ENCODE results near the gene QSOX2.
A peak's percentile ranks its signal among the peaks of the same experiment; 100 is the strongest.

Gene QSOX2, protein sequence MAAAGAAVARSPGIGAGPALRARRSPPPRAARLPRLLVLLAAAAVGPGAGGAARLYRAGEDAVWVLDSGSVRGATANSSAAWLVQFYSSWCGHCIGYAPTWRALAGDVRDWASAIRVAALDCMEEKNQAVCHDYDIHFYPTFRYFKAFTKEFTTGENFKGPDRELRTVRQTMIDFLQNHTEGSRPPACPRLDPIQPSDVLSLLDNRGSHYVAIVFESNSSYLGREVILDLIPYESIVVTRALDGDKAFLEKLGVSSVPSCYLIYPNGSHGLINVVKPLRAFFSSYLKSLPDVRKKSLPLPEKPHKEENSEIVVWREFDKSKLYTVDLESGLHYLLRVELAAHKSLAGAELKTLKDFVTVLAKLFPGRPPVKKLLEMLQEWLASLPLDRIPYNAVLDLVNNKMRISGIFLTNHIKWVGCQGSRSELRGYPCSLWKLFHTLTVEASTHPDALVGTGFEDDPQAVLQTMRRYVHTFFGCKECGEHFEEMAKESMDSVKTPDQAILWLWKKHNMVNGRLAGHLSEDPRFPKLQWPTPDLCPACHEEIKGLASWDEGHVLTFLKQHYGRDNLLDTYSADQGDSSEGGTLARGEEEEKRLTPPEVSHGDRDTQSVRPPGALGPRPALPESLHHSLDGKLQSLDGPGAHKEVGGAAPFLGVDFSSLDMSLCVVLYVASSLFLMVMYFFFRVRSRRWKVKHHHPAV

DNA sequence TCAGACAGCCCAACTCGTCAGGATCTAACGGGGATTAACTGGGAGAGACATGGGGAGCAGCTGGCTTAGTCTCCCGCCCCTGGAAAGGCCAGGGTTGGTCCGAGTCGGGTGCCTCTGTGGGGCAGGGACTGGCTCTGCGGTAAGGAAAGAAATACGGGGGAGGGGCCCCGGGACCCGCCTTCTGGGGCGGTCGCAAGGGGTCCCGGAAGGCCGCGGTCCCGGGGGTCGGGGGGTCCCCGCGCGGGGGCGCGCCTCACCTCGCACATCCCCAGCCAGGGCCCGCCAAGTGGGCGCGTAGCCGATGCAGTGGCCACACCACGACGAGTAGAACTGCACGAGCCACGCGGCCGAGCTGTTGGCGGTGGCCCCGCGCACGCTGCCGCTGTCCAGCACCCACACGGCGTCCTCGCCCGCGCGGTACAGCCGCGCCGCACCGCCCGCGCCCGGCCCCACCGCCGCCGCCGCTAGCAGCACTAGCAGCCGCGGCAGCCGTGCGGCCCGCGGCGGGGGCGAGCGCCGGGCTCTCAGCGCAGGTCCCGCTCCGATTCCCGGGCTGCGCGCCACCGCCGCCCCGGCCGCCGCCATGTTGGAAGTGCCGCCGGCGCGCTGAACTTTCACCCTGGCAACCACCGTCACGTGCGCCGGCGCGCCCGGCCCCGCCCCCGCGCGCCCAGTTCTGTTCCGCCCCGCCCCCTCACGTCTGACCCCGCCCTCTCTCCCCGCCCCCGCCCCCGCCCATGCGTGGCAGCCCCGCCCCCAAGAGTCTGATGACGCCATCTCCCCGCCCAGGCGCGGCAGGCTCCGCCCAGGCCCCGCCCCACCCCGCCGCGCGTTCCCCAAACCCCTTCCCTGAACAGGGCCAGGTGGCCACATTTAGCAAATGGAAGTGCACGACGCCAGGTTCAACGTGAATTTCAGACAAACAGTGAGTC lies at the start of gene QSOX2:
Gene QSOX2 (minus strand): TSS at position 594 of the 932 bp plus-strand sequence. CDS start 9 bp downstream, at position 585.
- peak; percentile 94 for DNase-seq (ENCODE audit: low spot score)

DNA sequence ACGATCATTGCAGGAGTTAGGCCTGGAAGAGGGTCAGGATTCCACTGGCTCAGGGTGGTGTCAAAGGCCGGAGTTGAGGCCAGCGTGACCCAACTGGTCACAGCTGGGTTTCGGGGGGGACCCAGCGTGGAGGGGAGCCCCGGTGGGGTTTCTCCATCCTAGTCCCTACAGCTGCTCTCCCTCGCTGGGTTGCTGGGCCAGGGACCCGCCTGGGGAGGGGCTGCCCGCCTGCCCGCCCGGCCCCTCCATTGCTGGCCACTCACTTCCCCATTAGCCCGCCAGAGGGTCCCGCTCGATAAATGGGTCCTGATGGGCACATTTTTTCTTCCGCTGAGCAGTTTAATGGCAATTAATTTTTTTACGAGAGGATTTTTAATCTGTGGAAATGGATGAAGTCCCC lies 49.4 kb upstream of the QSOX2 start:
- DNase-seq (ENCODE audit: low spot score): no peak

DNA sequence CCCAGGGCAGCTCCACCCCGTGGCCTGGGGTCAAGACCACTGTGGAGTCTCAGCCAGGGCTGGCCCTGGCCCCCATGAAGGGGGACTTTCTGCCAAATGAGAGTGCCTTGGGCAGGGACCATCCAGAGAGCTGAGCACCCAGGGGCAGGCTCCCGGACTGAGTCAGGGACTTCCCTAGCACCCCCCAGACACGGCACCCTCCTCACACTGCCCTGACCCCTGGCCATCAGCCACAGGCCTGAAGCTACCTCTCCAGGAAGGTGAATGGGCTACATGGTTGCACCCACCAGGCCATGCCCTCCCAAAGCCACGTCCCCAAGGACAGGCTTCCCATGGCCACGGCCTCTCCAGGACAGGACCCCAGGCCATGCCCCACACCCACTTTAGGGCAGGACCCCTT lies 48.8 kb upstream of the QSOX2 start:
- no peak for DNase-seq (ENCODE audit: low spot score)

- no peak for DNase-seq (ENCODE audit: low spot score)
Measured at GRCh38 chr9:136293476-136294077, 48.0 kb upstream of the QSOX2 start.

- no peak for DNase-seq (ENCODE audit: low spot score)
Measured at GRCh38 chr9:136292591-136293448, 47.2 kb upstream of the QSOX2 start.

DNA sequence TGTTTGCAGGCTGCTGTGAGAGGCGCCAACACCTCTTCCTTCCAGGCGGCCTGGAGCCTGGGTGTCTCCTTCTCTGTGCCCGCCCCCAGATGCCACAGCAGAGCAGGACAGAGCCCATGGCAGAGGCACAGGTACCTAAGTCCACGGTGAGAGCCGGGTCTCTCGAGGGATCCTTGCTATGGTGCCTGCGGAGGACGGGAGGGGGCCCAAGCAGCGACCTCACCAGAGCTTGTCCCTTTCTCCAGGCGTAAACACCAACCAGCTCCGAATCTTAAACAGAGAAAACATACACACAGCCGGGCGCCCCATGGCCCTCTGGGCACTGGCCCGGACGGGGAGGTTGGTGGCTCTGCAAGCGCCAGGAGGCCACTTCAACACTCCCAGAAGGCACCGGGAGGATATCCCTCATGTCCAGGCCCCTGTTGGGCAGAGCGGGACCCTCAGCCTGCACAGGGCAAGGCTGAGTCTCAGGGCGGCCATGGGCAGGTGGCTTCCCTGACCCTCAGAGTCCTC lies 46.5 kb upstream of the QSOX2 start:
- no peak for DNase-seq (ENCODE audit: low spot score)

DNA sequence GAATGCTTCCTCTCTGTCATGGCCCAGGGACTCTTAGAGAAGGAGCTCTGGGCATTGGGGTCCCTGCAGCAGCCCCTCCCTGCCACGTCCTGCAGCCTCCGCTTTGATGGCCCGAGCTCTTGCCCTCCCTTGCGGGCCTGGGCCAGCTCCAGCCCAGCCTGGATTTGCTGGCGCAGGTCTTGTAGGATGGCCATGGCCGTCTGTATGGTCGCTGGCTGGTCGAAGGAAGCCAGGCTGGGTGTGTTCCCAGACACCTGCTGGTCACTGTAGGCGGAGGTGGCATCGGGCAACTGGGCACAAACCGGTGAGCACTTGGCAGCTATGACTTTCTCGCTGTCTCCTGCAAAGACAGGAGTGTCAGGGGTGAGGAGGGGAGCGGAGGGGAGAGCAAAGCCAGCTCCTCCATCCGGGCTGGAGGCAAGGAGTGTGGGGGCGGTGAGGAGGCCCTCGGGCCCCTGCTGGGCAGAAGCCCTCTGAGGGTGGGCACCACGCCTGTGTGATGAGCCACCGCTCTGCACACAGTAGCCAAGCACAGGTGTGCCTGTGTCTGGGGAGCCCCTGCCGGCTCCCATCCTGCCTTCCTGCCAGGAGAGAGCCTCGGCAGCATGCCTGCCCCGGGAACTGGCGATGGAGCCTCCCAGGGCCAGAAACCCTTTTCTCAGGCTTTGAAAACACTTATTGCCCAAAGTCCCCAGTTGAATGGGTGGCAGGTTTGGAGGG lies 45.9 kb upstream of the QSOX2 start:
- DNase-seq (ENCODE audit: low spot score): no peak

GRCh38 chr9:136290508-136291000 lies 44.9 kb upstream of the QSOX2 start:
- DNase-seq (ENCODE audit: low spot score): no peak

DNA sequence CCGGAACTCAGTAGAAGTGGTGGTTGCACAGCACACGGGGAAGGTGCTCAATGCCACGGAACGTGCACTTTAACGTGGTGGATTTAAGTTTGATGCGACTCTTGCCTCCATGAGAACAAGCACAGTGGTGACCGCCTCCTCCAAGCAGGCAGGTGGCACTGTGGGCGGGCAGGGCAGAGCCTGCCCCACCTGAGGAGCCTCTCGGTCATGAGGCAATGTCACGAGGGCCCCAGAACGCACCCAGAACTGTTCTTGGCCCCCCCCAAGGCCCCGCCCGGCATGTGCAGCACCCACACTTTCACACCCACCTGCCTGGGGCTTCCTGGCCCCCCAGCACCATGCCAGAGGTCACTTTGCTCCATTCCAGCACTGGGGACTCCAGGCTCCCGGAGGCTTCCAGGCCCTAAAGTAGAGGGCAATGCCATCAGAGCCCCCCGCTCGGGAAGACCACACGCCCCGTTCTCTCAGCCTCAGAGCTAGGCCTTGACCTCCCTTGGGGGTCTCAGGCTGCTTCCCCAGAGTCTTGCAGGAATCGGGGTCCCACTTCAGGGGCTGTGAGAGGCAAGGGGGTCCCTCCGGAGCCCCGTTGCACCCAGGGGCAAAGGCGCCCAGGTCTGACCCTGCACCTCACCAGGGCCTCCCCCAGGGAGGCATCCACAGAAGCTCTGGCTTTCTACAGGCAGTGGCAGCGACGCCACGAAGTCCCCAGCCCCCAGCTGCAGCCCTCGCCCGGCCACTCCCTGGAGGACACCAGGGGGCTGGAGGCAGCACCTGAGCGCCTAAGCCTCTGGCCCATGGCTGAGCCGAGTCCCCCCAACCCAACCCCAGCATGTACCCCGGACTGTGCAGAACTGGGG lies 44.3 kb upstream of the QSOX2 start:
- DNase-seq (ENCODE audit: low spot score): no peak

GRCh38 chr9:136287960-136288753 lies 42.5 kb upstream of the QSOX2 start:
- no peak for DNase-seq (ENCODE audit: low spot score)

DNA sequence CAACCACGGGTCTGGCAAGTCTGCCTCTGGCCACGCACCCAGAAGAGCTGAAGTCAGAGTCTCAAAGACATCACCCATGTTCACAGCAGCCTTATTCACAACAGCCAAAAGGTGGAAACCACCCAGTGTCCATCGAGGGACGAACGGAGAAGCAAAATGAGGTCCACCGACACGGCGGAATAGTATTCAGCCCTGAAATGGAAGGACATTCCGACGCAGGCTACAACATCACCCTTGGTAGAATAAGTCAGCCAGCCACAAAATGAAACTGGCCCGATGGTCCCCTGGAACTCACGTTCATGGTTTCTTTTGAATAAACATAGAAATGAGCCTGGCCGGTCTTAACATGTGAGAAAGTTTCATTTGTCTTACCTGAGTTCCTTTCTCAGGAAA lies 41.4 kb upstream of the QSOX2 start:
- DNase-seq (ENCODE audit: low spot score): no peak

DNA sequence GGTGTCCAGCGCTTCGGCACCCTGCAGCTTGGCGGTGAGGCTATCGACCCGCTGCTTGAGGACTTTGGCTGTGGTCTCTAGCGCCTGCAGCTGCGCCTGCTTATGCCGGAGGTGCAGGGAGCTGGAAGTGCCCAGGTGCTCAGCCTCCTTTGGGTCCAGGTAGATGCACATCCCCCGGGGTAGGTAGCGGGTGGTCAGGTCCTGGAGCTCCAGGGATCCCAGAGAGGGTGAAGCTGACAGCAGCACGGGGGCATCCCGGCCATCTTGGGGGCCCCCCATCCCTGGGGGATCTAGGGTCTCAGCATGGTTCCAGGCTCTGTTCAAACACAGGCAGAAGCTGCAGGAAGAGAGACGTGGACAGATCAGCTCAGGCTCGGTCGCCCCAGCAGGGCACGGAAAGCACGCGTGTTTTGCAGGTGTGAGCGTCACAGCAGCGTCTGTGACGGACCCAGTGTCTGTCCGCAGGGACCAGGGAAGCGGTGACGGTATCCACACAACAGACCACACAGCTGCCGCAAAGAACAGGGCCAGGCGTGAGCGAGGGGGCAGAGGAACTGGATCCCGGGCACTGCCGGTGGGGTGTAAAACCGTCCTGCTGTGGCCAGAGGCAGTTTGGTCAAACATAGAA lies 40.9 kb upstream of the QSOX2 start:
- DNase-seq (ENCODE audit: low spot score): no peak

- DNase-seq (ENCODE audit: low spot score): no peak
Measured at GRCh38 chr9:136285501-136286358, 40.1 kb upstream of the QSOX2 start.

- no peak for DNase-seq (ENCODE audit: low spot score)
Measured at GRCh38 chr9:136284951-136285350, 39.3 kb upstream of the QSOX2 start.

- no peak for DNase-seq (ENCODE audit: low spot score)
Measured at GRCh38 chr9:136284311-136284710, 38.7 kb upstream of the QSOX2 start.

Measured in ecto neural progenitor cell (in vitro differentiated cells).